WERI-Rb-1 (cell line): ENCODE data around the gene SETD1A.
A peak's percentile ranks its signal among the peaks of the same experiment; 100 is the strongest.

Experiments used
- DNase-seq: peaks from one replicate; pipeline ENCODE4 v3.0.0-alpha.2; 2020
- H3K27ac ChIP-seq: fragments of 250-450 bp; sonication (Bioruptor Pico); 2 replicates; pipeline ENCODE4 v1.5.1; 2020; ENCODE audit warnings: mild to moderate bottlenecking, moderate library complexity
- H3K27me3 ChIP-seq: fragments of 250-450 bp; sonication (Bioruptor Pico); 2 replicates; pipeline ENCODE4 v1.5.1; 2021; ENCODE audit warnings: mild to moderate bottlenecking, low read depth, moderate library complexity; ENCODE audit not compliant: insufficient read depth, severe bottlenecking
- H3K36me3 ChIP-seq: fragments of 250-450 bp; sonication (Bioruptor Pico); 2 replicates; pipeline ENCODE4 v1.5.1; 2020; ENCODE audit warnings: mild to moderate bottlenecking, moderate library complexity
- H3K4me3 ChIP-seq: 2 replicates; pipeline ENCODE4 v1.5.1; 2011; ENCODE audit warnings: low read depth, mild to moderate bottlenecking, control low read depth, low read length
- H3K9me3 ChIP-seq: fragments of 250-450 bp; sonication (Bioruptor Pico); 2 replicates; pipeline ENCODE4 v1.5.1; 2021; ENCODE audit warnings: mild to moderate bottlenecking, moderate library complexity; ENCODE audit not compliant: severe bottlenecking
- CTCF ChIP-seq: IDR thresholded peaks from 2 replicates; pipeline ENCODE4 v1.5.1; 2011; ENCODE audit warnings: low read depth, mild to moderate bottlenecking, control low read depth, inconsistent platforms, low read length

SETD1A gene

GRCh38 chr16:31007684-31008083 is 50.1 kb downstream of the SETD1A start:
- peak overlapping the region; percentile 94 for H3K27ac ChIP-seq
- no peaks in the 10 kb centered on the region for H3K27me3 ChIP-seq
- TF ChIP-seq CTCF = no peak
- H3K9me3 ChIP-seq = no peaks in the 10 kb centered on the region
- DNase-seq = no peak
- no peaks in the 10 kb centered on the region for H3K36me3 ChIP-seq
- no peak overlapping the region for H3K4me3 ChIP-seq

GRCh38 chr16:31008149-31008548 is 50.6 kb downstream of the SETD1A start:
- no peaks in the 10 kb centered on the region for H3K36me3 ChIP-seq
- no peak for TF ChIP-seq CTCF
- no peak overlapping the region for H3K4me3 ChIP-seq
- H3K27me3 ChIP-seq = no peaks in the 10 kb centered on the region
- H3K27ac ChIP-seq = no peak overlapping the region
- no peaks in the 10 kb centered on the region for H3K9me3 ChIP-seq
- DNase-seq = no peak

GRCh38 chr16:31008551-31008950 is 51.0 kb downstream of the SETD1A start:
- Histone ChIP-seq H3K27ac (no peak overlapping the region), H3K9me3 (no peaks in the 10 kb centered on the region), H3K36me3 (no peaks in the 10 kb centered on the region), H3K4me3 (no peak overlapping the region), H3K27me3 (no peaks in the 10 kb centered on the region)
- no peak for DNase-seq
- TF ChIP-seq CTCF = no peak

GRCh38 chr16:31009120-31009519 is 51.6 kb downstream of the SETD1A start:
- no peak overlapping the region for H3K27ac ChIP-seq
- DNase-seq = no peak
- no peak for TF ChIP-seq CTCF
- no peaks in the 10 kb centered on the region for H3K36me3 ChIP-seq
- H3K9me3 ChIP-seq = no peaks in the 10 kb centered on the region
- no peaks in the 10 kb centered on the region for H3K27me3 ChIP-seq
- no peak overlapping the region for H3K4me3 ChIP-seq

GRCh38 chr16:31009894-31010584 is 52.5 kb downstream of the SETD1A start:
- Histone ChIP-seq H3K4me3 (peak overlapping the region; percentile 35), H3K27ac (no peak overlapping the region), H3K27me3 (no peaks in the 10 kb centered on the region), H3K9me3 (no peaks in the 10 kb centered on the region), H3K36me3 (no peaks in the 10 kb centered on the region)
- 0 out of 2 replicates have a peak, but pooled peaks have one; percentile 13 for TF ChIP-seq CTCF
- DNase-seq = no peak
